K562 (cell line): ENCODE measurements around the gene CHAF1A. TPM values are rescaled to one million over a fixed set of nuclear protein-coding genes. Genes with fewer than 3 reads are reported as not detected.

Experiments used
- NUFIP1 ChIP-seq: fragments of 450-650 bp; IDR thresholded peaks from 2 replicates; pipeline ENCODE4 v1.6.1; 2018; ENCODE audit not compliant: partially characterized antibody
- PREB ChIP-seq: sonication (generic); formaldehyde crosslinking; IDR thresholded peaks from 2 replicates; pipeline ENCODE4 v1.8.1; 2023; ENCODE audit warnings: mild to moderate bottlenecking, missing genetic modification reagents
- STAT5B ChIP-seq: fragments of 250-450 bp; sonication (Bioruptor Pico); IDR thresholded peaks from 2 replicates; pipeline ENCODE4 v1.8.0; 2021; ENCODE audit warnings: mild to moderate bottlenecking, inconsistent platforms
- ZNF12 ChIP-seq: sonication (generic); formaldehyde crosslinking; IDR thresholded peaks from 2 replicates; pipeline ENCODE4 v1.4.0; 2020; ENCODE audit warnings: mild to moderate bottlenecking, missing genetic modification reagents
- ZNF316 ChIP-seq: fragments of 450-650 bp; IDR thresholded peaks from 2 replicates; pipeline ENCODE4 v1.6.1; 2016
- ZNF551 ChIP-seq: fragments of 250-450 bp; sonication (Bioruptor Pico); IDR thresholded peaks from 2 replicates; pipeline ENCODE4 v1.5.0; 2021; ENCODE audit warnings: mild to moderate bottlenecking, moderate library complexity
- polyA plus RNA-seq, 8 experiments: library from polyadenylated mRNA; depleted of rRNA in 4 of 8; stranded (reverse) in 5 of 8; unstranded in 3 of 8; fragments of >200 nt; fragmentation: Nextera tagmentation in 2 of 8; fragmentation: Illumina TruSeq in 1 of 8; extraction: Ambion mirVana in 2 of 8; extraction: Trizol in 1 of 8; gene quantifications; 2 replicates each; pipeline versions ENCODE4 v1.2.1 to v1.2.3, GENCODE V29; 2011 to 2014; ENCODE audit warnings: inconsistent platforms in 1 of 8, missing spikeins in 1 of 8
- total RNA-seq, 7 experiments: library from RNA; depleted of rRNA in 6 of 7; stranded (reverse); fragments of >200 nt in 6 of 7; fragmentation: Illumina TruSeq in 2 of 7; extraction: Trizol in 2 of 7; gene quantifications; 2 replicates each; pipeline versions ENCODE4 v1.2.1 to v1.2.3, GENCODE V29; 2011 to 2021; ENCODE audit warnings: low replicate concordance in 1 of 7
- TF ChIP-seq, protein P1 (sequence below), 2 experiments: fragments of 450-650 bp in 1 of 2; sonication (generic) in 1 of 2; formaldehyde crosslinking in 1 of 2; IDR thresholded peaks; 2 replicates each; pipeline versions ENCODE4 v1.7.1 to v1.9.0; 2016 to 2022; ENCODE audit warnings: inconsistent platforms in 1 of 2, mild to moderate bottlenecking in 1 of 2, missing genetic modification reagents in 1 of 2

The CHAF1A gene
- total and polyA plus RNA-seq, 9 of the 15 experiments (the other 6 are each of a cell fraction or from before 2014, with no cell fraction given), result 1.6 to 86.9 (median 45.2) TPM

GRCh38 chr19:4454747-4455718, 52.6 kb downstream of the CHAF1A start (continued):
- TF ChIP-seq, protein P1, sequence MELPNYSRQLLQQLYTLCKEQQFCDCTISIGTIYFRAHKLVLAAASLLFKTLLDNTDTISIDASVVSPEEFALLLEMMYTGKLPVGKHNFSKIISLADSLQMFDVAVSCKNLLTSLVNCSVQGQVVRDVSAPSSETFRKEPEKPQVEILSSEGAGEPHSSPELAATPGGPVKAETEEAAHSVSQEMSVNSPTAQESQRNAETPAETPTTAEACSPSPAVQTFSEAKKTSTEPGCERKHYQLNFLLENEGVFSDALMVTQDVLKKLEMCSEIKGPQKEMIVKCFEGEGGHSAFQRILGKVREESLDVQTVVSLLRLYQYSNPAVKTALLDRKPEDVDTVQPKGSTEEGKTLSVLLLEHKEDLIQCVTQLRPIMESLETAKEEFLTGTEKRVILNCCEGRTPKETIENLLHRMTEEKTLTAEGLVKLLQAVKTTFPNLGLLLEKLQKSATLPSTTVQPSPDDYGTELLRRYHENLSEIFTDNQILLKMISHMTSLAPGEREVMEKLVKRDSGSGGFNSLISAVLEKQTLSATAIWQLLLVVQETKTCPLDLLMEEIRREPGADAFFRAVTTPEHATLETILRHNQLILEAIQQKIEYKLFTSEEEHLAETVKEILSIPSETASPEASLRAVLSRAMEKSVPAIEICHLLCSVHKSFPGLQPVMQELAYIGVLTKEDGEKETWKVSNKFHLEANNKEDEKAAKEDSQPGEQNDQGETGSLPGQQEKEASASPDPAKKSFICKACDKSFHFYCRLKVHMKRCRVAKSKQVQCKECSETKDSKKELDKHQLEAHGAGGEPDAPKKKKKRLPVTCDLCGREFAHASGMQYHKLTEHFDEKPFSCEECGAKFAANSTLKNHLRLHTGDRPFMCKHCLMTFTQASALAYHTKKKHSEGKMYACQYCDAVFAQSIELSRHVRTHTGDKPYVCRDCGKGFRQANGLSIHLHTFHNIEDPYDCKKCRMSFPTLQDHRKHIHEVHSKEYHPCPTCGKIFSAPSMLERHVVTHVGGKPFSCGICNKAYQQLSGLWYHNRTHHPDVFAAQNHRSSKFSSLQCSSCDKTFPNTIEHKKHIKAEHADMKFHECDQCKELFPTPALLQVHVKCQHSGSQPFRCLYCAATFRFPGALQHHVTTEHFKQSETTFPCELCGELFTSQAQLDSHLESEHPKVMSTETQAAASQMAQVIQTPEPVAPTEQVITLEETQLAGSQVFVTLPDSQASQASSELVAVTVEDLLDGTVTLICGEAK (IDR thresholded peaks at IDR 0.05), result no peak; the same call in 1 of the 2 replicates
- TF ChIP-seq, protein P1 (CRISPR knock-in tag; IDR thresholded peaks at IDR 0.05), result no peak
- no peak for TF ChIP-seq STAT5B
- TF ChIP-seq PREB (CRISPR knock-in tag), result no peak
- no peak for TF ChIP-seq ZNF12 (CRISPR knock-in tag)
- TF ChIP-seq ZNF316, result peak; percentile 28; the same call in 1 of the 2 replicates
- TF ChIP-seq ZNF551 (CRISPR knock-in tag), result no peak
- TF ChIP-seq NUFIP1, result no peak
